ENCODE measurements around the gene INSRR.
A peak's percentile ranks its signal among the peaks of the same experiment; 100 is the strongest.

The INSRR gene

GRCh38 chr1:156847591-156848460, 11.1 kb downstream of the INSRR start:
- DNase-seq = no peak

- no peak for DNase-seq
These were observed 12.3 kb downstream of the INSRR start for GRCh38 chr1:156846643-156847042.

- no peak for DNase-seq
These were observed 12.9 kb downstream of the INSRR start for GRCh38 chr1:156845953-156846545.

GRCh38 chr1:156845055-156845952, 13.6 kb downstream of the INSRR start:
- no peak for DNase-seq

- DNase-seq = no peak
These were observed 14.3 kb downstream of the INSRR start for GRCh38 chr1:156844638-156845037.

GRCh38 chr1:156844102-156844501, 14.8 kb downstream of the INSRR start:
- DNase-seq = no peak

DNA sequence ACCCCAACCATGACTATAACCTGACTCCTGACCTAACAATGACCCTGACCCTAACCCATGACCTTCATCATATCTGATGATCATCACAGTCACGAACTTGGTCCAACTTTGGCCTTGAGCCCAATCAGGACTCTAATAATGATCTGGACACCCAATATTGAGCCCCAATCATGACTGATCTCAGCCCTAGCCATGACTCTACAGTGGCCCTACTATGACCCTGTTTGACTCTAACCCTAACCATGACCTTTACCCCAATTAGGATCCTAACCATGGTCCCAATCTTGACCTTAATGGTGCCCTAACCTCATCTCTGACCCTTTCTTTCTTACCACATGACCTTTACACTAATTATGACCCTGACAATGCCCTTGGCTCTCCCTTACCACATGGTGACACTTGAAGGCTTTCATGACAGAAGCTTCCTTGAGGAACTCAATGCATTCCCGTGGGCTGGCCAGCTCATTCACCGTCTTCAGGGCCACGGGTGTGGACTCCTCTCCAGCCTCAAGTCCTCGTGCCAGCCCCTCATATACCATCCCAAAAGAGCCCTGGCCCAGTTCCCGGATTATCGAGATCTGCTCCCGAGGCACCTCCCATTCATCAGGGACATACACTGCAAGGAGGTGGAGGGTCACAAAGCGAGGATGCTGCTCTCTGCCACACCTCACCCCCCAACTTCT, 16.2 kb downstream of the INSRR start:
- no peak for DNase-seq

DNA sequence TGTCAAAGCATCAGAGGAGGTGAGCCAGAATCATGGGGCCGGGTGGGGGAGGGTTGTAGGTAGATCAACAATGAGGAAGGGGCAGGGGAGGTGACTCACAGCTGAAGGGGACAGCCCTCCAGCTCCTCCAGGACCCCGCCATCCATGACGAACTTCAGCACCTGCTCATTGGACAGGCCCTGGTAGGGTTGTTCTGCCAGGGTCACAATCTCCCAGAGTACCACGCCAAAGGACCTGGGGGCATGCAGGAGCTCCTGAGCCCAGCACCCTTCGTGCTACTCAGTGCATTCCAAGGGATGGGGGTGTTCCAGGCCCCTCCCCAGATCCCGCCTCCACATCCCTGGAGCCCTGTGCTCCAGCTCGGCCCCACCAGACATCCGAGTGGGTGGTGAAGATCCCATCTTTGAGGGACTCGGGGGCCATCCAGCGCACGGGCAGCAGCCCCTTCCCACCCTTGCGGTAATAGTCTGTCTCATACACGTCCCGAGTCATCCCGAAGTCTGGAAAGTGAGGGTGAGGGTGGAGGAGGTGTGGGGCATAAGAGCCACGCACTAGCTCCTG, 17.5 kb downstream of the INSRR start:
- DNase-seq = no peak

- DNase-seq = no peak
These were observed 18.0 kb downstream of the INSRR start for GRCh38 chr1:156840898-156841279.

DNA sequence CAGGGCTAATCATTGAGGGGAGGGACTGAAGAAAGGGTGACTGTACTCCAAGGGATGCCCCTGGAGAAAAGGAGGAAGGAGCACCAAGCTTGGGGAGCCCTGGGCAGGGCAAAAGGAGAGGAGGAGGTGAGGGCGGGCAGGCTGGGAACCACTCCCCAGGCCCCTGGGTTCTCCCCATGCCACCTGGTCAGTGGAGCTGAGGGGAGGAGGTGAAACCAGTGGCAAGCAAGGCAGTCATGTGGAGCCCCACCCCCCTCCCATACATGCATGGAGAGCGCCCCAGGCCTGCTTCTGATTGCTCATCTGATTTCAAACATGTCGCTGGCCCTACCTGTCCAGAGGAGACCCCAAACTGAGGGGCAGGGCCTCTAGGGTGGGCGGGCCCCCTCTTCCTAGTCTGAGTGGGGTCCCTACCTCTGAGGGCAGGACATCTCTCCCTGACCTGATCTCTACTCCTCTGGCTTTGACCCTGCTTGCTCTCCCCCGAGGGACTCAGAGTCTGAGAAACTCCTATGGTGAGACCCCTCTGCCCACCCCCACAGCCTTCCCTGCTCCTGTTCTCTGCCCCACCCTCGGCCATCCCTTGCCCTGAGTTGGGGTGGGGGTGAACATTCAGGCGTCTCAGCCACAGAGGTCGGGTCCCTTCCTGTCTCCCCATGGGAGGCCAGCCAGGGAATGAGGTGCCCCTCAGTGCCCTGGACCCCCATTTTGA, 18.6 kb downstream of the INSRR start:
- no peak for DNase-seq

DNA sequence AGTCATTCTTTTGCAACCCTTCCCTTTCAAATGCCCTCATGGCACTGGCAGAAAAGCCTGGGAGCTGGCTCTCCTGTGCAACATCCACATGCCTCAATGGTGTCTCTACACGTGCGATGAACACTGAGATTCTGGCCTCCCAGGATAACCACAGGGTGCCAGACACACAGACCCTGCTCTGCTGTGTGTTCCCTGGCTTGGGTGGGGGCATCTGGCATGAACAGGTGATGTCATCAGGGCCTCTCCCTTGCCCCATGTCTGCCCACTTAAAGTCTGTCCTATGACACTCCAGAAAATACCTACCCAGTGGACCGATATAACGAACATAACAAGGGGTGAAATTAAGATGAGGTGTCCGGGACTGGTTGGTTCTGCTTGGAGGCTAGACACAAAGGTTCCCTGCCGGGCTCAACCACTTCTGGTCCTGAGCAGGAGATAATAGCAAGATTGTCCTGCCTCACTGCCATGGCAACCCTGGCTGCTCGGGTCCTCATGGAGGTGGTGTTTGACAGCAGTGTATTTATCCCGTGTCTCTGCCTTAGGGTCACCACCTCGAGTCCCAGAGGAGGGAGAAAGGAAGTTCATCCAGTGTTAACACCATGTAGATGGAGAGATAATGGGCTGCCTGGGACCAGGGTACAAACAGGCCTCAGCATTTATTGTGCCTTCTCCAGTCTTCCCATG, 19.3 kb downstream of the INSRR start:
- DNase-seq = no peak

DNA sequence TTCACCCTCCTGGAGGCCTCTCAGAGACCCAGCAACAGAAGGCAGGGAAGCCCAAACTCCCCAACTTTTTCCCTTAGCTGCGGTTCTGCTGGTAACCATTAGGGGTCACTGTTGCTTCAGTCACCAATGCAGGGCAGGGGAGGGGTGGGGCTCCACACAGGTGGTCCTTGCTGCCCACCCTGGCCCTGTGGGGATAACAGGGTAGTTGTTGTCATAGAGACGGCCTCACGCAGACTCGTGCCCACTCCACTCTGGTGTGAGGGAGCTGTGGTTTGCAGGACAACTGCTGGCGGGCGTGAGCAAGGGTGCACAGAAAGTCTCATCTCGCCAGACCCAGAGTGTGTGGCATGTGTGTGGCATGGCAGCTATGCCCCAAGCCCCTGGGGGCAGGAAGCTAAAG, 19.9 kb downstream of the INSRR start:
- peak; percentile 54 for DNase-seq

DNA sequence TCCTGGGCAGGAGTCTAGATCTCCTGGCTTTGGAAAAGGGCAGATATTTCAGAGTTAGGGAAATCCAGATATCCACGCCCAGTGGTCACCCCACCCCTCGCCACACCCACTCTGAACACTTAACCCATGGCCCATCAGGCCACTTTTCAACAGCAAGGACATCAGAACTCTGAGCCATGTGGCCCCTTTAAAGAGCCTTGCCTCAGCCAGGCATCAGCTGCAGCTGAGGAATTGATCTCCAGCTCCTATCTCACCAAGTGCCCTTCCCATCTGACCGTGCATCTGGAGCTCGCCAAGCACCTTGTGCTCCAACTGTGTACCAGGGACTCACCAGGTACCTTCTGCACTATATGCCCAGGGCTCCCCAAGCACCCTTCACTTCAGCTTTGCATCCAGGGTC, 22.0 kb downstream of the INSRR start:
- DNase-seq = no peak

DNA sequence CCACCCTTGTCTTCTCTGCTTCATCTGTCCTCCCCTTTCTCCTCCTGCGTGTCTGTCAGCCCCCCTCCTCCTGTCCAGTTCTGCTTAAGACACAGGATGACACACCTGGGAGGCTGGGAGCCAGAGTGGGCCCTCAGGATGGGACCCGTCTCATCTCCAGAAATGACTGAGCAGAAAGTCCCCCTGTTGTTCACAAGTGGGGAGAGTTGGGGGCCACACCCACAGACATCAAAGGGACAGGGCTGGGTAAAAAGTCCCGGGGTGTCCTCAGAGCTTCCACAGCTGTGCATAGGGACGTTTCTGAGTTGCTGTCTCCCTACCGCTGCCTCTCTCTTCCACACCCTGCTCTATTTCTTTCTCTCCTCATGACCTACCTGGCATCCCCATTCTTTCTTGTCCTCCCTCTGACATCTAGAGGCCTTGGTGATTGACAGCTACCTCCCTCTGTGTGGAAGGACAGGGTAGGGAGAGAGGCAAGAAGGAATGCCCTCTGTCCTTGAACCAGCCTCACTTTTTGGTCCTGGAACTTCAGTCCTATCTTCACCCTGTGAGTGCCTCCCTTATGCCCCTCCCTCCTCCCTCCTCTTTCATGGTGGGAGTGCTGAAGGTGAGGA, 22.8 kb downstream of the INSRR start:
- peak; percentile 62 for DNase-seq

- no peak for DNase-seq
These were observed 24.6 kb downstream of the INSRR start for GRCh38 chr1:156834322-156834721.

GRCh38 chr1:156833603-156834002, 25.3 kb downstream of the INSRR start:
- DNase-seq = peak; percentile 14

- no peak for DNase-seq
These were observed 26.5 kb downstream of the INSRR start for GRCh38 chr1:156832434-156832833.

DNA sequence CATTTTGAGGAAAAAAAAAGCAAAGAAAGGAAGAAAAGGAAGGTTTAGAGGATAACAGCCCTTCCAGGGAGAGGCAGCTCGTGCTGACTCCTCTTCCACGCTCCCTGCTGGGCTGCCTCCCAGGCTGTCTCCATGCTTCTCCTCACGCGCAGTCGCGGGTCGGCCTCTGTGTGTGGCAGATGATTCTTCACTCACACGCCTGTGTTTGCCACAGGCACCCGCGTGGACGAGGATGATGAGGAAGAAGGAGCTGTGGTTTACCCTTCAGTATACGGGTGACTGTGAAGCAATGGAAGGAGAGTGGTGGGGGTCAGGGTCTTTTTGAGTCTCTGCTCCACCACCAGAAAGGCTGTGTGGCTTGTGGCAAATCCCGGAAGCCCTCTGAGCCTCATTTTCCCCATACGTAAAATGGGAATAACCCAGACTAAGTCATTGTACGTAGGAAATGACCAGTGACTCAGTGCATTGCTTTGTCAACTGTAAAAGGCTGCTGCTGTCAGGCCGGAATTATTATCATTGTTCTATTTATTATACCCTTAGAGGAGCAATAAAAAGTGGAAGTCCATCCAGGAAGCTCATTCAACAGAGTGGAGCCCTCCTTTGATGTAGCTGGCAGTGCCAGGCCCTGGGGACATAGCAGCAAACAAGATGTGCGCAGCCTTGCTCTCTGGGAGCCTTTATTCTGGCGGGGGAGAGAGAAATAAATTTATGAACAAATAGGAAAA, 30.4 kb downstream of the INSRR start:
- DNase-seq = no peak

DNA sequence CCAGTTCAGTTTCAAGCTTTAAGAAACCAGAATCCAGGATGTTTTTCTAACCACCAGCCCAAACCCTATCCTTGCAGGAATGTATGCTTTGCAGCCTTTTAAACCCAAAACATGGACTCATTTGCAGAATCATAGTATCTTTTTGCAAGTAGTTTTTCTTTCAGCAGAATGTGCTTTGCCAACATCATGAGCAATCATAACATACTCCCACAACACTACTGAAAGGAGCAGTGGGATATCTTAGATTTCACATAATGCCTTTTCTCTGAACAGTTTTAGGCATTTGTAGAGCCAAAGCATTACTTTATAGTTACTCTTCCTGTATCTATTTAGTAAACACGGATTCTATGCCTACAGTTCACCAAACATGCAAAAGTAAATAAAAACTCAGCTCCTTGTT, 32.3 kb downstream of the INSRR start:
- DNase-seq = no peak

DNA sequence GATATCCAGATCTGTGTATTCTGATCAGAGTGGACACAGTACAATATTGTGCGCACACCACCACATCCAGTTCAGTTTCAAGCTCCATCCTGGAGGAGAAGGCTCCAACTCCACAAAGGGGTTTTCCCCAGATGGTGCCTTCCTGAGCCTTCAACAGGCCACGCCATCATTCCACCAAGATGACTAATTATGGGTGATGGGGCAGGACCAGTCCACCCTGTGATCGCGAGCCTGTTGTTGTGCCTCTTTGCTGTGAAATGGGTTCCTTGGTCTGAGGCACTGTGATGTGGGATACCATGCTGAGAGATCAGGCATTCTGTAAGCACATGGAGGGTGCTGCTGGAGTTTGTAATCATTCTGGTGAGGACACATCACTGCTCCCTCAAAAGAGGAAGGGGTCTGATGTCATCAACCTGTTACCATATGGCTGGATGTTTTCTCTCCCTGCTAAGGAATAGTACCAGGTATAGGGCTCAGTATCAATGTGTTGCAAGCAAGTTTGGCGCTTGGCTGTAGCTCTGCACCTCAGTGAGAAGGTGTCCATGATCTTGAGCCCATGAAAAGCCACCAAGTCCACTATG, 35.6 kb downstream of the INSRR start:
- no peak for DNase-seq
